ENCODE measurements around the gene CHRNE. TPM values are rescaled to one million over a fixed set of nuclear protein-coding genes. Genes with fewer than 3 reads are reported as not detected.

Gene CHRNE
- total RNA-seq, 5 donors from 2014 or later (not counting 1 experiment from before 2014, with no cell fraction given) = 0.73 to 3.5 (median 1.3) TPM

DNA sequence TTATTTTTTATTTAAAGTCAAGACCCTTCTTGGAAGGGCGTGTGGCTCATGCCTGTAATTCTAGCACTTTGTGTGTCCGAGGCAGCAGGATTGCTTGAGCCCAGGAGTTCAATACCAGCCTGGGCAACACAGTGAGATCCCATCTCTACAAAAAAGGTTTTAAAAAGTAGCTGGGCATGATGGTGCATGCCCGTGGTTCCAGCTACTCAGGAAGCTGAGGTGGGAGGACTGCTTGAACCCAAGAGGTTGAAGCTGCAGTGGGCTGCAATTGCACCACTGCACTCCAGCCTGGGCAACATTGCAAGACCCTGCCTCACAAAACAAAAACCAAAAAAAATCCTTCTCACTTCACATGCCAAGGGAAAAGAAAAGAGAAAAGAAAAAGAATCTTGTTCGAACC is 40.2 kb downstream of the CHRNE start:
- DNase-seq = no peak

GRCh38 chr17:4861052-4861451 is 41.8 kb downstream of the CHRNE start:
- Mint-ChIP-seq H3K4me1 (peaks cover 12 to 32% (median 17%) of the 10 kb centered on the region in 3 donors), H3K27me3 (no peaks in the 10 kb centered on the region), H3K27ac (no peak overlapping the region), H3K4me3 (no peak overlapping the region), H3K36me3 (peaks cover 29% of the 10 kb centered on the region), H3K9me3 (no peaks in the 10 kb centered on the region)
- DNase-seq = no peak
- 99% methylated on average over 15 of the region's 16 CpGs for WGBS (ENCODE audit: insufficient coverage)
- no peak for ATAC-seq (replicated peaks in 1 of 4)
- Histone ChIP-seq H3K27me3 (replicated peaks in 1 of 2; ENCODE audit: control insufficient read depth in 2 of 2, extremely low read depth in 1 of 2, insufficient read depth in 2 of 2, low read length in 1 of 2) (no peaks in the 10 kb centered on the region), H3K4me1 (ENCODE audit: control insufficient read depth in 1 of 2, extremely low read depth in 1 of 2, insufficient read depth in 2 of 2, low read length in 2 of 2) (peaks cover 0 to 8% of the 10 kb centered on the region in 2 experiments), H3K4me3 (ENCODE audit: control insufficient read depth in 1 of 2, extremely low read depth in 1 of 2, low read length in 1 of 2) (no peak overlapping the region), H3K9me3 (no peaks in the 10 kb centered on the region), H3K27ac (ENCODE audit: low read length) (no peak overlapping the region), H3K36me3 (ENCODE audit: control insufficient read depth in 2 of 2, extremely low read depth in 1 of 2, insufficient read depth in 1 of 2, low read length in 1 of 2) (peaks cover 5 to 26% of the 10 kb centered on the region in 2 donors)
- ChIA-PET CTCF (no interaction called here), POLR2A (no interaction called here)

More for the DNA sequence above, 40.2 kb downstream of the CHRNE start:
- no peaks in the 10 kb centered on the region for H3K27me3 ChIP-seq (replicated peaks in 1 of 2; ENCODE audit: control insufficient read depth in 2 of 2, extremely low read depth in 1 of 2, insufficient read depth in 2 of 2, low read length in 1 of 2)
- H3K27ac Mint-ChIP-seq = no peak overlapping the region
- no peak overlapping the region for H3K4me3 ChIP-seq (ENCODE audit: control insufficient read depth in 1 of 2, extremely low read depth in 1 of 2, low read length in 1 of 2)
- CTCF ChIA-PET = no interaction called here
- no peaks in the 10 kb centered on the region for H3K27me3 Mint-ChIP-seq
- H3K36me3 Mint-ChIP-seq = peaks cover 16% of the 10 kb centered on the region
- H3K9me3 Mint-ChIP-seq = no peaks in the 10 kb centered on the region
- POLR2A ChIA-PET = no interaction called here
- no CpG with 5 or more reads among the region's 4 CpGs for whole genome bisulfite sequencing (ENCODE audit: insufficient coverage)
- H3K4me3 Mint-ChIP-seq = no peak overlapping the region
- ATAC-seq (replicated peaks in 1 of 4) = no peak
- peaks cover 0 to 8% of the 10 kb centered on the region in 2 experiments for H3K4me1 ChIP-seq (ENCODE audit: control insufficient read depth in 1 of 2, extremely low read depth in 1 of 2, insufficient read depth in 2 of 2, low read length in 2 of 2)
- H3K4me1 Mint-ChIP-seq = peaks cover 0 to 19% (median 8%) of the 10 kb centered on the region in 3 donors
- peaks cover 5 to 19% of the 10 kb centered on the region in 2 donors for H3K36me3 ChIP-seq (ENCODE audit: control insufficient read depth in 2 of 2, extremely low read depth in 1 of 2, insufficient read depth in 1 of 2, low read length in 1 of 2)
- no peak overlapping the region for H3K27ac ChIP-seq (ENCODE audit: low read length)
- H3K9me3 ChIP-seq = no peaks in the 10 kb centered on the region

- no peaks in the 10 kb centered on the region for H3K27me3 Mint-ChIP-seq
- H3K4me3 Mint-ChIP-seq = no peak overlapping the region
- 100% methylated on average over 8 of the region's 9 CpGs for WGBS (ENCODE audit: insufficient coverage)
- no peaks in the 10 kb centered on the region for H3K9me3 Mint-ChIP-seq
- Histone ChIP-seq H3K27ac (ENCODE audit: low read length) (no peak overlapping the region), H3K9me3 (no peaks in the 10 kb centered on the region), H3K4me3 (ENCODE audit: control insufficient read depth in 1 of 2, extremely low read depth in 1 of 2, low read length in 1 of 2) (no peak overlapping the region), H3K27me3 (replicated peaks in 1 of 2; ENCODE audit: control insufficient read depth in 2 of 2, extremely low read depth in 1 of 2, insufficient read depth in 2 of 2, low read length in 1 of 2) (no peaks in the 10 kb centered on the region), H3K36me3 (ENCODE audit: control insufficient read depth in 2 of 2, extremely low read depth in 1 of 2, insufficient read depth in 1 of 2, low read length in 1 of 2) (peaks cover 5 to 26% of the 10 kb centered on the region in 2 donors), H3K4me1 (ENCODE audit: control insufficient read depth in 1 of 2, extremely low read depth in 1 of 2, insufficient read depth in 2 of 2, low read length in 2 of 2) (peaks cover 0 to 8% of the 10 kb centered on the region in 2 experiments)
- no peak for DNase-seq
- H3K4me1 Mint-ChIP-seq = peaks cover 13 to 34% (median 18%) of the 10 kb centered on the region in 3 donors
- no peak for ATAC-seq (replicated peaks in 1 of 4)
- peaks cover 31% of the 10 kb centered on the region for H3K36me3 Mint-ChIP-seq
- no peak overlapping the region for H3K27ac Mint-ChIP-seq
- ChIA-PET POLR2A (no interaction called here), CTCF (no interaction called here)
These were observed 42.2 kb downstream of the CHRNE start for GRCh38 chr17:4860651-4861050.

GRCh38 chr17:4859816-4860625 is 42.9 kb downstream of the CHRNE start:
- H3K27me3 ChIP-seq (replicated peaks in 1 of 2; ENCODE audit: control insufficient read depth in 2 of 2, extremely low read depth in 1 of 2, insufficient read depth in 2 of 2, low read length in 1 of 2) = no peaks in the 10 kb centered on the region
- Mint-ChIP-seq H3K27ac (no peak overlapping the region), H3K36me3 (peaks cover 31% of the 10 kb centered on the region), H3K9me3 (no peaks in the 10 kb centered on the region), H3K27me3 (no peaks in the 10 kb centered on the region), H3K4me3 (peak overlapping the region in 1 of 3 donors; percentile 2), H3K4me1 (peaks cover 13 to 34% (median 17%) of the 10 kb centered on the region in 3 donors)
- H3K36me3 ChIP-seq (ENCODE audit: control insufficient read depth in 2 of 2, extremely low read depth in 1 of 2, insufficient read depth in 1 of 2, low read length in 1 of 2) = peaks cover 5 to 26% of the 10 kb centered on the region in 2 donors
- 99% methylated on average over 15 of the region's 32 CpGs for WGBS (ENCODE audit: insufficient coverage)
- no peak overlapping the region for H3K27ac ChIP-seq (ENCODE audit: low read length)
- DNase-seq (no peak), ATAC-seq (replicated peaks in 1 of 4) (no peak)
- H3K4me3 ChIP-seq (ENCODE audit: control insufficient read depth in 1 of 2, extremely low read depth in 1 of 2, low read length in 1 of 2) = no peak overlapping the region
- ChIA-PET CTCF (no interaction called here), POLR2A (interaction anchor here in 1 of 2 donors (0.7 kb wide), 1 partner anchor 59 kb away, joined by 3 read pairs; no protein-coding TSS in a partner anchor)
- H3K9me3 ChIP-seq = no peaks in the 10 kb centered on the region
- H3K4me1 ChIP-seq (ENCODE audit: control insufficient read depth in 1 of 2, extremely low read depth in 1 of 2, insufficient read depth in 2 of 2, low read length in 2 of 2) = peaks cover 0 to 8% of the 10 kb centered on the region in 2 experiments

GRCh38 chr17:4858882-4859260 is 44.0 kb downstream of the CHRNE start:
- 33% methylated on average over 1 of the region's 5 CpGs for WGBS (ENCODE audit: insufficient coverage)
- Mint-ChIP-seq H3K4me3 (no peak overlapping the region), H3K27ac (no peak overlapping the region), H3K9me3 (no peaks in the 10 kb centered on the region), H3K4me1 (peaks cover 20 to 40% (median 22%) of the 10 kb centered on the region in 3 donors), H3K36me3 (peaks cover 32% of the 10 kb centered on the region), H3K27me3 (no peaks in the 10 kb centered on the region)
- CTCF ChIA-PET = no interaction called here
- Histone ChIP-seq H3K4me1 (ENCODE audit: control insufficient read depth in 1 of 2, extremely low read depth in 1 of 2, insufficient read depth in 2 of 2, low read length in 2 of 2) (peaks cover 0 to 14% of the 10 kb centered on the region in 2 experiments), H3K27ac (ENCODE audit: low read length) (no peak overlapping the region), H3K27me3 (replicated peaks in 1 of 2; ENCODE audit: control insufficient read depth in 2 of 2, extremely low read depth in 1 of 2, insufficient read depth in 2 of 2, low read length in 1 of 2) (no peaks in the 10 kb centered on the region), H3K9me3 (no peaks in the 10 kb centered on the region), H3K36me3 (ENCODE audit: control insufficient read depth in 2 of 2, extremely low read depth in 1 of 2, insufficient read depth in 1 of 2, low read length in 1 of 2) (peaks cover 5 to 22% of the 10 kb centered on the region in 2 donors), H3K4me3 (ENCODE audit: control insufficient read depth in 1 of 2, extremely low read depth in 1 of 2, low read length in 1 of 2) (no peak overlapping the region)
- DNase-seq = no peak
- ATAC-seq (replicated peaks in 1 of 4) = no peak
- POLR2A ChIA-PET = no interaction called here

- no peaks in the 10 kb centered on the region for H3K27me3 ChIP-seq (replicated peaks in 1 of 2; ENCODE audit: control insufficient read depth in 2 of 2, extremely low read depth in 1 of 2, insufficient read depth in 2 of 2, low read length in 1 of 2)
- peaks cover 5 to 22% of the 10 kb centered on the region in 2 donors for H3K36me3 ChIP-seq (ENCODE audit: control insufficient read depth in 2 of 2, extremely low read depth in 1 of 2, insufficient read depth in 1 of 2, low read length in 1 of 2)
- POLR2A ChIA-PET = interaction anchor here (0.6 to 0.7 kb wide), 2 partner anchors 172 to 1252 kb away, joined by 6 read pairs; no protein-coding TSS in a partner anchor
- ATAC-seq (replicated peaks in 1 of 4) = no peak
- no peak overlapping the region for H3K27ac ChIP-seq (ENCODE audit: low read length)
- H3K36me3 Mint-ChIP-seq = peaks cover 32% of the 10 kb centered on the region
- no peak overlapping the region for H3K4me3 ChIP-seq (ENCODE audit: control insufficient read depth in 1 of 2, extremely low read depth in 1 of 2, low read length in 1 of 2)
- WGBS (ENCODE audit: insufficient coverage) = 94% methylated on average over 2 of the region's 7 CpGs
- no peak for DNase-seq
- no peak overlapping the region for H3K4me3 Mint-ChIP-seq
- no peaks in the 10 kb centered on the region for H3K27me3 Mint-ChIP-seq
- no peaks in the 10 kb centered on the region for H3K9me3 ChIP-seq
- H3K4me1 Mint-ChIP-seq = peaks cover 22 to 43% (median 23%) of the 10 kb centered on the region in 3 donors
- H3K4me1 ChIP-seq (ENCODE audit: control insufficient read depth in 1 of 2, extremely low read depth in 1 of 2, insufficient read depth in 2 of 2, low read length in 2 of 2) = peaks cover 0 to 19% of the 10 kb centered on the region in 2 experiments
- CTCF ChIA-PET = interaction anchor here in 1 of 2 donors (0.6 kb wide), 1 partner anchor 11 kb away, joined by 3 read pairs; no protein-coding TSS in a partner anchor
- H3K9me3 Mint-ChIP-seq = no peaks in the 10 kb centered on the region
- no peak overlapping the region for H3K27ac Mint-ChIP-seq
These were observed 44.6 kb downstream of the CHRNE start for GRCh38 chr17:4858068-4858881.

All from T-cell (primary cell).